Activated T-cell treated with anti-CD3 and anti-CD28 coated beads, Interleukin-2, amount 50 U/mL, for 1 hour (primary cell): ENCODE measurements around the gene CFAP54.

ENCODE experiments used
- DNase-seq: peaks from one replicate; pipeline ENCODE4 v3.0.0-alpha.2; 2020

Gene CFAP54

DNA sequence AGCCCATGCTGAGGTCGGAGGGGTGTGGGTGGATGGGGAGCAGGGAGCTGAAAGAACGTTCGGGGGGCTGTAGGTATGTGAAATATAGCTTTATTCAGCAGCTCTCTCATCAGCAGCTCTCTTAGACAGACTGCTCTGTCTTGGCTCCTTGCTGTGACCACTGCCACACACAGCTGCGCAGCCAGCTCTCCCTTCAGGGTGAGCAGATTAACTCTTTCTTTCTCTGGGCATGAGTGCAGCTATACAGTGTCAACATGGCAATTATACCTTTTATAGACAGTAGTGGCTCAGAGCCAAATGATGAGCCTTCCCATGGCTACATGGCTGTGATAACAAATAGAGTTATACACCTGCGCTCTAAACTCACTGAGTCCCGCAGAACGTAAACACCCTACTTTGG is 280.0 kb downstream of the CFAP54 start:
- DNase-seq = no peak

DNA sequence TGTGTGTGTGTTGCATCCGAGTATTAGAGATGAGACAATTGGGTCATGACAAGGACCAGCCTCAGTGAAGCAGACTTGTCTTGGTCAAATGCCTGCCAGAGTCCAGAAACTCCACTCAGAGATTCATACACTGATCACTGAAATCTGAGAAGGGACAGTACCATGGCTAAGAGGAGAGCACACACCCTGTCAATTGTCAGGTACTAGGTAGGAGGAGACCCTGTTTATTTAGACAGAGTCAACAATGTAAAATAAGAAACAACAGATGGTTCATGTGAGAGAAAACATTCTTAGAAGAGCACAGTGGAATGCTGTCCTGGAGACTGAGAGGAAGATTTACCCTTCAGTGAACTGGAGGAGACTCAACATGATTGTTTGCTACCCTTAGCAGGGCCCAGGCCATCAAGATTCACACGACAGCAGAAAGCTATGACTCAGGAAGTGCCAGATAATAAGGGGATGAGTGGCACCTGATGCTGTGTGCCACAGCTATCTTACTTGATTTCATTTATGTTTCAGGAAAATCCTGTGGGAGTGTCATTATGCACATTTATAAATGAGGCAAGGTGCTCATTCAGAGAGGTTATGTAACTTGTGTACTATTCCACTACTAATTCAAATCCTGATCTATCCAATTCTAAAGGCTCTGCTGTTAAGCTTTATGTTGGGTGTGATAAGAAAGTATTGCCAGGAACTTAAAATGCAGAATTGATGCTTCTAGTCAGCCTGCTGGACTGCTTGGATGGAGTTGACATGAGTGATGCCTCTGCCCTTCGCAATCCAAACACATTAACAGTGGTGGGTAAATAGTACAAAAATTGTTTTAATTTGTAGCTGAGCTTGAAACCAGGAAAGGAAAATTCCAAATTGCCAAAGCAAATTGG is 281.1 kb downstream of the CFAP54 start:
- no peak for DNase-seq

DNA sequence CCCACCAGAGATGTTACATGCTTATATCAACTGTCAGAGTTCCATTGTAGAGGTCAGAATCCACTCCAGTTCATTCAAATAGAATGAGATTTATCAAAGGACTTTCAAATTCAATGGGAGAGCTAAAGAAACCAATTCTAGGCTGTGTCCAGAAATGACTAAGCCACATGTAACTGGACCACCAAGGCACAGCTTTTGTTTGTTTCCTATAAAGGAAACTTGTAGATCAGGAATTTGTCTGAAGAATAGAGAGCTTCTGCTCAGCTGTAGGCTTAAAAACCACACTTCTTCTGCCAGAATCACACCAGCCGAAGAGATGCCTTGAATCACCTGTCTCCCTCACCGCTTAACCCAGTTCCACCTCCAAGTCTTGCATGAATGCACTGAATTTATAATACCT is 283.7 kb downstream of the CFAP54 start:
- DNase-seq = no peak

DNA sequence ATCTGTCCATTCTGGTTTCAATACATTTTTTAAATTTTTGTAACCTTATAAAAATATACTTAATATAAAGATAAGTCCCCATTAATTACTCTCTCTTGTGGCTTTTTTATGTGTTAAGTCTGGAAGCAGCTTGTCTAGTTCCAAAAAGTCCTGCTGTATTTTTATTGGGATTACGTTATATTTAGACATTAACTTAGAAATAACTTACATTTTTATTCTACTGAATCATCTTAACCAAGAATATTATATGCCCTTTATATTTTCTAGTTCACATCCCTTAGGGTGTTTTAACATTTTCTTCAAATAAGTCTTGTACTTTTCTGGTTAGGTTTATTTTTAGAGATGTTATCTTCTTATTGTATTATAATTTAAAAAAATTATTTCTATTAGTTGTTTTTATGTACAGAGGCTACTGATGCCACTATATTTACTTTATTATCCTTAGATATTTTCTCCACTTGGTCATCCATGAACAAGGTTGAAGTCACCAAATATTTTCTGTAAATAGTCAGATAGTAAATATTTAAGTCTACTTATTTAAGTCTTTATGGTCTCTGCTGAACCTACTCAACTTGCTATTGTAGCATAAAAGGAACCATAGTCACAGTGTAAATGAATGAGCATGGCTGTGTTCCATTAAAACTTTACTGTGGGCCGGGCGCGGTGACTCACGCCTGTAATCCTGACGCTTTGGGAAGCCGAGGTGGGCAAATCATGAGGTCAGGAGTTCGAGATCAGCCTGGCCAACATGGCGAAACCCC is 285.3 kb downstream of the CFAP54 start:
- DNase-seq = no peak

DNA sequence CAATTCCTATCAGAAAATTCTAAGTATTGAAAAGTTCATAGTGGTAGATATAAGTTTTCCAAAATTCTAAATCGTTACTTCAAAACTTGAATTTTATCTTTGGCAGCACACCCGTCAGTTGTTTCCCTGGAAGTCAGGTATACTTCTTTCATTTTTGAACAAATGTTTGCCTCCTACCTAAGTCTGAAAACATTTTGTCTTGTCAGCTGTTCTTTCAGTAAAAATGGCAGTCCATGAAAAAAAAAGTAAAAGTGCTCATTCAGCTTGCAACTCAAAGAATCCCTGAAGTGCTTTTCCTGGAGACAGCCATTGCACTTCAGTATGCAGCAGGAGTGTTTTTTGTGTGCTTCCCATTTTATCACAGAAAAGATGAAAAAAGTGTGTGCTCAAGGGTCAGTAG is 287.5 kb downstream of the CFAP54 start:
- DNase-seq = no peak

DNA sequence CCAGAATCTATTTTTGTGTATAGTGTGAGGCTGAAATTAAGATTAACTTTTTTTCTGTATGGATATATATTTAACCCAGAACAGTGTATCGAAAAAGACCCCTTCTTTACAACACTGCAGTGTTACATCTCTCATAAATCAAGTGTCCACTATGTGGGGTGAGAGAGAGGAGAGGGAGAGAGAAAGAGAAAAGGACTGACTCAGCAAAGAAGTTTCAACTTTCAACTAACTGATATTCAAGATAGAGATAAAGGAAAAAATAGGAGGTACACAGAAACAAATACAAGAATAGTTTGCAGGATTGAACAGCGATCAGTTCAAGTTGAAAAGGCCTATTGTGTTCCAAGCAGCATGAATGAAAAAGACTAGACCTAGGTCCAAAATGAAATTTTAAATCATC is 291.0 kb downstream of the CFAP54 start:
- no peak for DNase-seq

DNA sequence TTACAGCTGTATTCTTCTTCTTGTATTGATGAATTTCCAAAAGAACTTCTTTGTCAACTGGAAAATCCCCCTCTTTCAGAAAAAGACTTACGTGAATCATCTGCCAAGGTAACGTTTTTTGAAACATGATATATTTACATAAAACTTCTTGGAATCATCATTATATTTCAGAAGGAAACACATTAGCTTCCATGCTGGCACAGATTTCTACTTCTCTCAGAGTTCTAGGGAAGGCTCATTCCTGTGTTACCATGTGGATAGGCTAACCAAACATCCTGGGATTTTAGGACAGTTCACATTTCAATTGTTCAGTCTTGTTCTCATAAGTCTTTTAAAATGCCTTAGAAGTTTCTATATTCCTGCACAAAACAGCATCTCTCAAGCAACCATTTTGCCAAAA is 297.4 kb downstream of the CFAP54 start:
- no peak for DNase-seq

DNA sequence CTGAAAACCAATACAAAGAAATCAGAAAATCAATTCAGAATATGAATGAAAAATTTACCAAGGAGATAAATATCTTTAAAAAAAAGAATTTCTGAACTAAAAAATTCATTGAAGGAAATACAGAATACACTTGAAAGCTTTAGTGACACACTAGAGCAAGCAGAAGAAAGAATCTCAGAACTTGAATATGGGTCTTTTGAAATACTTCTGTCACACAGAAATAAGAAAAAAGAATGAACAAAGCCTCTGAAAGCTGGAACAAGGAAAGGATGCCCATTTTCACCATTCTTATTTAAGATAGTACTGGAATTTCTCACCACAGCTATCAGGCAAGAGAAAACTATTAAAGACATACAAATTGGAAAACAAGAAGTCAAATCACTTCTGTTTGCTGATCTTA is 314.6 kb downstream of the CFAP54 start:
- DNase-seq = no peak

DNA sequence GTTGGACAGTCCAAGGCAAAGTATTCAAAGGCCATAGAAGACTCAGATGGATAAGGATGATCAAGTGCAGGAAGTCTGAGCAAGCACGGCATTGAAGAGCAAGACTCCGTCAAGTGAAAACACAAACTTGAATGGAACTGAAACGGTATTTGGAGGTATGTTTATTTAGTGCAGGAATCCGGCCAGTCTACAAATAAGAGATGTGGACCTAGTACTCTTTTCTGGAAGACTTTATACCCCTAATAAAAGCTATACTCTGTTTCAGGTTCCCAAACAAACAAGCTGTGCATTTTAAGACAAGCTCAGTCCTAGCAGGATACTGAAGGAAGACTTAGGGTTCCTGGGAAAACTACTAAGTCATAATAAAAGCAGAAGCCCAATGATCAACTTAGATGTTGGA is 316.9 kb downstream of the CFAP54 start:
- DNase-seq = no peak

DNA sequence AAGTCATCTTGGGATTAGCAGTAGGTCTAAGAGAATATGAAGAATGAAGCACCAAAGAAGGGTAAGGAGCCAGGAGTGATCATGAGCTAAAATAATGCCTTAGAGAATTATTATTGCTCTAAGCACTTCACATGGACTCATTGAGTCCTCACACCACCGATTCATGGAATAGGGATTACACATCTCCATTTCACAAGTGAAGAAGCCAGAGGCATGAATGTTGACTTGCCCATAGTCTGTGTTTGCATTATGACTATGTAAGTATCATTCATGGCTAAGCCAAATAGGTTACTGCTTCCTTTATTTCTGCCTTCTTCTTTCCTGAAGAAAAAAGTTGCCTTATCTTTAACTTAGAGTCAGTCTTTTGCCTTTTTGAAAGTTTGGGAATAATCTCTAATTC is 318.4 kb downstream of the CFAP54 start:
- DNase-seq = no peak

DNA sequence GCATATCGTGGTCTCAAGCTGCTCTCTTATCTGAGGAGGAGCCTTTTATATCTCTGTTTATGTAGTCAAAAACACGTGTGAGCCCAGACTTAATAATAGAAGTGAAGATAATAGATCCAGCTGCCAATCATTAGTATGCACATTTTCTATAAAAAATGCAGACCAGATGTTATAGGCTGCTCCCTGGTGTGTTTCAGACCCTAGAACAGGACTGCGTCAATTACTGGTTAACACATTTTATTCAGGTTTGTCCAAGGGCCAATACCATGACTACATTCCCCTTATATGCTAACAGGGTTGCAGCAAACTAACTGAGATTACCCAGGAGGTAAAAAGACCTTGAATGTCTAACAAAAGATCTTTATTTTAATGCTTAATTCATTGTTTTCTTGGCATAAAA is 319.2 kb downstream of the CFAP54 start:
- DNase-seq = no peak

DNA sequence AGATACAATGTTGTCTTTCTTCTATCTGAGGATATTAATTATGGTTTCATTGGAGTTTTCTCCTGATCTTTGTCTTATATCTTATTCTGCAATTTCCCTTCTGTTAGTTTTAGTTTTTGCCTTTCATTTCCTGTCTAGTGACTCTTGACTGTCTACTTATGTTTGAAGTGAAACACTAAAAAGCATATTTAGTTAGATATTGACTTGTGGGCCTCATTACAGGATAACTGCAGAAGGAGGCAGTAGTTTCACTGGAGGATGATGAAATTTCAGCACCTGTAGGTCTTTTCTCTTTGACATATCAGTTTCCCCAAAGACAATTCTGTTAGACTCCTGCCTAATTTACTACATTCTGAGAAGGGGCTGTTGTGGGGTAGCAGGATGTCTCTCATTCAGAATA is 320.1 kb downstream of the CFAP54 start:
- DNase-seq = no peak

DNA sequence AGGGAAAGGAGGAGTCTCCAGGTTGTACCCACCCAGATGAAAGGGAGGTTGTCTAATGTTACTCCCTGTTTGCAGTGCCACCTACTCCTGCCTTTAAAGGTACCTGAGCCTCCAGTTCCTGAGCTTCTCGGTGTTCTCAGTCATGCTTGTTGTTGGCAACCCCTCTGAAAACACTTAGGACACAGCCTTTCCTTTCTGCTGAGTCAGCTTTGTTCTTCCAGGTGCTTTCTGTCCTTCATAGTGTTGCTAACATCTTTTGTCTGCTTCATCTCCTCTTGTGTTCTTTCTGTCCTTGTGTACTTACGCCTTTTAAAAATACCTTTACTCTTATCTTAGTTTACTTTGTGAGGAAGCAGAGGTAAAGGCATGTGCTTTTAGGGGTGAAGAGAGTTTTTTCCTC is 320.7 kb downstream of the CFAP54 start:
- DNase-seq = no peak

DNA sequence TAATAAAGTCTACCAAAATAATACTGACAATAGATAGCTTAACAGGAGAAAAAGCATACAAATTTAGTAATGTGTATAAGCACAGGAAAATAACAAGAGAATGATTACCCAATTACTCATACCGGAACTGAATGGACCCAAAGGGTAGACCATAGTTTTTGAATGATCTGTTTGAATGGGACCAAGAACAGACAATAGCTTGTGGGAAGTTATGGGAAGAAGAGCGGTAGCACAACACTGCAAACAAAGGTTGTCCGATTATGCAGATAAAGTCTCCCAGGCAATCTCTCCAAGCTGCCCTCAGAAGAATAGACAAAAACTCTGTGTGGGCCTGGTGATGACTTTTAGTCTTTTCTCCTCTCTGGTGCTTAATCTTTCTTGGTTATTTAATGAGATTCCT is 321.1 kb downstream of the CFAP54 start:
- no peak for DNase-seq

DNA sequence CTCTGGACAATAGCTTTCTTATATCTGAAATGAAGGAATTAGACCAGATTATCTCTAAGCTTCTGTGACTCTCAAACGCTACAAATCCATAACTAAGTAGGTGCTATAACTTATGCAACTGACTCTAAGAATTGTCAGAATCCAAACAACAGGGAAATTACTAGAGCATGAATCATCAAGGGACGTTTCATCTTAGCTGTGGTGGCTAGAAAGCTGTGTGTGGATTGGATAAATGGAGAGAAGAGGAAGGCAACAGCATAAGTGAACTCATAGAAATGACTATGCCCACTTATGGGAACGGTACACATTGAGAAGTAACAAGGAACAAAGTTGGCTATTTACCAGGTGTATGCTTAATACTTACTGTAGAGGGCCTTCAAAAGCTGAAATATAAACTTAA is 321.7 kb downstream of the CFAP54 start:
- no peak for DNase-seq

DNA sequence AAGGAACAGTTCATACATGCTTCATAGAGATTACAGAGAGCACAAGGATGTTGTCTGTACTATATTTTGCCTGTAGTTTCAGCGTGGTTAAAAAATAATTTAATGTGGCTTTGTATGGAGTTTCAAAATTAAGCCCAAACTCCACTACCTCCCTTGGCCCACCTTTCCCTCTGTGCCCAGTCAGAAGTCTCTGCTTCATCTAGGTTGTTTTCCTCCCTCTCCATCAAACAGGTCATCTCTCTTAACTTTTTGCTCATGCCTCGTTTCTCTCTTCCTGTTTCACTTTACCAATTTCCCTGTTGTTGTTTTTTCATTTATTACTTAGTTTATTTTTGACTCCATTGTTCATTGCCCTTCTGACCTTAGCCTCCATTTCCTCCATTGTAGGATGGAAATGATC is 322.8 kb downstream of the CFAP54 start:
- no peak for DNase-seq

DNA sequence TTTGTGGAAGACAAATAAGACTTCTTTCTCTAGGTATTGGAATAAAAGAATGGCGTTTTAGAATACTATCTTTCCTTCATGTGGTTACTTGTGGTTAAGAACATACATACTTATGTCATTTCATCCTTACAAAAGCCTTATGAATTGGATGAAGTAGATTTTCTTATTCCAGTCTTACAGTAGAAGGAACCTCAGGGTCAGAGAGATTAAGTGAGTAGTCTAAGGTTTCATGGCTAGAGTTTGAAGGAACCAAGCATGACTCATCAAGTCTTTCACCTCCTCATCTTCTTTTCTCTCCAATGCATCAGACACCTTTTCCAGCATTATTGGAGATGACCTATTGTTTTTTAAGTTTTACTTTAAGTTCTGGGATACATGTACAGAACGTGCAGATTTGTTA is 324.8 kb downstream of the CFAP54 start:
- DNase-seq = no peak

DNA sequence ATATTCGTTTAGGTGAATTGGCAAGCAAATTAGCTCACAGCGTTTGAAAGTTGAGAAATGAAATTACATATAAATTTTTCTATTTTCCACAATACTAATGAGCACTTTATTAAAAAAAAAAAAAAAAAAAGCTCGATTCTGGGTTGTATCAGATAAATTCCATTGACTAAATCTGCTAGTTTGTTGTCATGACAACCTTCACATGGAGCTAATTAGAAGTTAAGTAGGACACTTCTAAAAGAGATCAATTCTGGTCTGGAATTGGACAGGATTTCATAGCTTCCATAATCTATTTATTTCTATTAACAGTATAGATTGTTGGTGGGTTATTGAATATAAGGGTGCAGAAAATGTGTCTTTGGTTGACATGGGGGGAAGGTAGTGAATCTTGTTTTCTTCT is 332.2 kb downstream of the CFAP54 start:
- no peak for DNase-seq

DNA sequence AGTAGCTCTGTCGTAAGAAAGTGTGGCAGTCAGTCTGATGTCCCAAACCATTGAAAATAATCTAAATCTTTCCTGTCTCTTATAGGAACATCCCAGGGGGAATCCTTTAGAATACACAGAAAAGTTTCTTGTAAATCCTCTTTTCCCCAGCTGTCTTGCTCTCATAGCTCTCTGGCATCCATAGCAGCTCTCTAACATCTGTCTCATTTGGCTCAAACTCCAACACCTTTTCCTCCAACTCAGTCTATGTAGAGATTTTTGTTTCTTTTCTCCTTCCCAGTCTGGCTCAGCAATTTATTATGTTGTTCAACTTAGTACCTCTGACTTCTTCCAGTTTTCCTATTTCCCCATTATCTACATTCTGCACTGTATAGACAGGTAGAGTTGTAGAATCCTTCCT is 333.3 kb downstream of the CFAP54 start:
- DNase-seq = no peak

DNA sequence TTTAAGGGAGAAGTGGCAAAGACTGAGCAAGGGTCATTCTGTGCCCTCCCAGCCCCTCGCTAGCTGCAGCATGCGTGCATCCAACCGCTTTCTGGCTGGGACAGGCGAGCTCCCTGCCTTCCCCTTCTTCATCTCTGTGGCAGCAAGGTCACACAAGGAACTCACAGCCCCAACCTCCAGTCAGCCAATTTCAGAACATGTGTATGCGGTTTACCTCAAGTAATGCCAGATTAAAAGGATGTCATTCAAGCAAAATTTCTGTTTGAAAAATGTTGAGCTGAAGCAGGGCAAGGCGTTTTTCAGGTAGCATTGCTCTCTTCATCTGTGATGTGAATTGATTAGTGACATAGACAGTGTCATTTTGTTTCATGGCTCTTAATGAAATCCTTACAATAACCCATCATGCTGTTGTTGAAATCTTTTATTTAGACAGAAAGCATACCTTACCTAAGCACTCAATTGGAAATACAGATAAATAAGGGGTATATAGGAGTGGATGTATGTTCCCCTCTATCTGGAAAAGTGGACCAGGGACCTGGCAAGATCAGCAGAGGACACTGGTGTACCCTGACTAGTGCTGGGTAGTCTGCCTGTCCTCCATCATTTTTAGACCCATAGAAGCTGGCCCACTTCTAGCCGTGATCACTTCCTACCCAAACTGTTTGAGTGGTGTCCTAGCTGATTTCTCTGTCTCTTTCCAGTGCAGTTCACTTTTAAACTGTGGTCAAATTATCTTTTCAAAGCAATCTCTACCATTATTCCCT is 334.9 kb downstream of the CFAP54 start:
- no peak for DNase-seq

DNA sequence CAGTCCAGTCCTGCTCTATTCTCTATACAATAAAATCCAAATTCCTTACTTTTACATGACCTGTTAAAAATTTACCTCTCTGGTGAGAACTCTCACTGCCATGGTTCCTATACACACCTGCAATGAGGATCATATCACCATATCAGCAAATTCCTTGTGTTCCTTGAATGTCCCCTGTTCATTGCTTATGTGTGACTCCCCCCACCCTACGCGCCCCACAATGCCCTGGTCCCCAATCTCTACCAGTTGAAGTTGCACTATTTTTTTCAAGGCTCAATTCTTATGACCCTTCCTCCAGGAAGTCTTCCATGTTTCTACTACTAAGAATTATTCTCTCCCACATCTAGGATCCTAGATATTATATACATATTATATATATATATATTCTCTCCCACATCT is 335.5 kb downstream of the CFAP54 start:
- DNase-seq = no peak

DNA sequence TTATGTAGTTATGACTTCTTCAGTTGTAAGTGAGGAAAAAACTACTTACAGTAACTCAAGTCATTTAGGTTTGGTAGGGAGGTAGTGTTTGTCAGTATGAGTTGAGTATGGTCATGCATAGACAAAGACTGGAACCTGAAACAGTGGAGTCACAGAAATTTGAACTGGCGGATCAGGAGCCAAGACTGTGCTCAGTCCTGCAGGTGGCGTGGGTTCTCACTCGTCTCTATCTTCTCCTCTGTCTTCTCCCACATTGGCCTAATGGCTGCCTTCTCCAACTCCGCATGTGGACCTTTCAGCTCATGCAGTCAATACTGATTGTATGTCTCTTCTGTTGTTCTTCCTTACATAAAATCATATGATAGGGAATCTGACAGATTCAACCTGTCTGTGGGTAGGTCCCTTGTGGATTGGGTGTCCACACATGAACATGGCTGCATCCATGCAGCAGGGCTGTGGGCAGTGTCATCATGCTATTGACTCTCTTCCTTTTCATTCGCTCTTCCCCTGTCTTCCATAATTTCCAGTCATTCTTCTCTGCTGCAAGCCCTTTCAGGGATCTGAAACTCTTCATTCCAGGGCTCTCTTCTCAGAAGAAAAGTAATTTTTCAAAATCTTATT is 338.9 kb downstream of the CFAP54 start:
- DNase-seq = no peak

DNA sequence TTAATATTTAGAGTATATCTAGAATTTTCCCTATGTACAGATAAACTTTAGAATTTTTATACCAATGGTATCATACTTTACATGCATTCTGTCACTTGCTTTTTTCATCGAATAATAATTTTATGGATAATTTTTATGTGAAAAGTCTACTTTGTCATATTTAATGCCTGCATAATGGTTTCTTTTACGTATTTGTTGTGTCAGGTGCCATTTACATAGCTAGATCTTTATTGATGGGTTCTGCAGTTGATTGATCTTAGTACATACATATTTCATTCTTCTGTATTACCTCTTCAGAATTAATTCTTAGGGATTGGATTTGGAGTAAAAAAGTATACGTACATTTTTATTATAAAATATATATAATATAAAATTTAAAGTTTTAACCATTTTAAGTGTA is 340.0 kb downstream of the CFAP54 start:
- no peak for DNase-seq
